CD14-positive monocyte (primary cell): Measurements from ENCODE around the gene RRAD. TPM values are rescaled to one million over a fixed set of nuclear protein-coding genes. Genes with fewer than 3 reads are reported as not detected.

Source experiments
- DNase-seq, 3 donors: peaks; one replicate each; pipeline ENCODE4 v3.0.0-alpha.2; 2011 to 2022
- H2AFZ ChIP-seq: 2 replicates; pipeline ENCODE4 v1.6.0; 2012; ENCODE audit warnings: mild to moderate bottlenecking, low read depth, low read length, inconsistent platforms; ENCODE audit not compliant: insufficient read depth, poor library complexity, severe bottlenecking
- H3K27ac ChIP-seq, 2 donors: 1 replicate in 1 of 2; 2 replicates in 1 of 2; pipeline ENCODE4 v1.5.1; 2012 to 2013; ENCODE audit warnings: low read length in 2 of 2, control low read depth in 1 of 2, inconsistent platforms in 1 of 2, low read depth in 1 of 2, mild to moderate bottlenecking in 1 of 2
- H3K27me3 ChIP-seq, 2 donors: one replicate each; pipeline versions ENCODE4 v1.6.0 to v1.6.1; 2011 to 2013; ENCODE audit warnings: low read length in 2 of 2; ENCODE audit not compliant: control insufficient read depth in 2 of 2, insufficient read depth in 2 of 2
- H3K36me3 ChIP-seq, 2 donors: replicated peaks in 1 of 2; 1 replicate in 1 of 2; 2 replicates in 1 of 2; pipeline versions ENCODE4 v1.5.1 to v1.6.1; 2012 to 2013; ENCODE audit warnings: low read length in 2 of 2, control low read depth in 1 of 2, inconsistent platforms in 1 of 2, mild to moderate bottlenecking in 1 of 2; ENCODE audit not compliant: insufficient read depth in 2 of 2, control insufficient read depth in 1 of 2
- H3K4me1 ChIP-seq, 2 donors: 1 replicate in 1 of 2; 2 replicates in 1 of 2; pipeline versions ENCODE4 v1.5.1 to v1.6.1; 2012 to 2013; ENCODE audit warnings: low read length in 2 of 2, control low read depth in 1 of 2, inconsistent platforms in 1 of 2, mild to moderate bottlenecking in 1 of 2, moderate library complexity in 1 of 2; ENCODE audit not compliant: insufficient read depth in 2 of 2, control insufficient read depth in 1 of 2
- H3K4me2 ChIP-seq: replicated peaks from 2 replicates; pipeline ENCODE3; 2012; ENCODE audit warnings: low read length, moderate library complexity, mild to moderate bottlenecking; ENCODE audit not compliant: poor library complexity, severe bottlenecking; ENCODE audit errors: extremely low read depth
- H3K4me3 ChIP-seq, 3 experiments: fragments of 200-600 bp in 1 of 3; sonication (generic) in 1 of 3; replicated peaks in 1 of 3; 1 replicate in 2 of 3; 2 replicates in 1 of 3; pipeline ENCODE4 v1.5.1; 2011 to 2013; ENCODE audit warnings: low read length in 3 of 3, mild to moderate bottlenecking in 3 of 3, control low read depth in 2 of 3, low read depth in 2 of 3, inconsistent platforms in 1 of 3, moderate library complexity in 1 of 3
- H3K79me2 ChIP-seq: 2 replicates; pipeline ENCODE4 v1.6.0; 2012; ENCODE audit warnings: mild to moderate bottlenecking, control low read depth, inconsistent platforms, low read length, moderate library complexity; ENCODE audit not compliant: insufficient read depth
- H3K9ac ChIP-seq: 2 replicates; pipeline ENCODE4 v1.6.0; 2017; ENCODE audit warnings: low read length, mild to moderate bottlenecking; ENCODE audit not compliant: insufficient read depth, poor library complexity, severe bottlenecking
- H3K9me3 ChIP-seq, 2 donors: replicated peaks in 1 of 2; 1 replicate in 1 of 2; 2 replicates in 1 of 2; pipeline versions ENCODE4 v1.5.1 to v1.6.1; 2012 to 2013; ENCODE audit warnings: low read length in 2 of 2, control low read depth in 1 of 2; ENCODE audit not compliant: control insufficient read depth in 1 of 2, insufficient read depth in 1 of 2
- H4K20me1 ChIP-seq: 2 replicates; pipeline ENCODE4 v1.6.0; 2012; ENCODE audit warnings: mild to moderate bottlenecking, low read length, control low read depth, moderate library complexity; ENCODE audit not compliant: insufficient read depth
- H3K27ac Mint-ChIP-seq, 7 donors: one replicate each; pipeline ENCODE4 v1.8.0; 2020; ENCODE audit warnings: mild to moderate bottlenecking in 7 of 7, mixed read lengths in 7 of 7, moderate library complexity in 6 of 7, inconsistent platforms in 2 of 7
- H3K27me3 Mint-ChIP-seq, 3 donors: one replicate each; pipeline ENCODE4 v1.8.0; 2021 to 2022; ENCODE audit warnings: low read depth in 3 of 3, mild to moderate bottlenecking in 3 of 3, mixed read lengths in 3 of 3, moderate library complexity in 3 of 3, inconsistent platforms in 1 of 3
- H3K36me3 Mint-ChIP-seq, 2 donors: one replicate each; pipeline ENCODE4 v1.8.0; 2020; ENCODE audit warnings: mixed read lengths in 2 of 2, inconsistent platforms in 1 of 2, mild to moderate bottlenecking in 1 of 2
- H3K4me1 Mint-ChIP-seq: one replicate; pipeline ENCODE4 v1.8.0; 2020; ENCODE audit warnings: mild to moderate bottlenecking, mixed read lengths
- H3K4me3 Mint-ChIP-seq, 2 donors: one replicate each; pipeline ENCODE4 v1.8.0; 2020; ENCODE audit warnings: mild to moderate bottlenecking in 2 of 2, mixed read lengths in 2 of 2, moderate library complexity in 1 of 2
- H3K9me3 Mint-ChIP-seq, 7 donors: one replicate each; pipeline ENCODE4 v1.8.0; 2020 to 2022; ENCODE audit warnings: mixed read lengths in 7 of 7, mild to moderate bottlenecking in 6 of 7, moderate library complexity in 6 of 7, inconsistent platforms in 2 of 7
- WGBS: methylation state at CpG from one replicate; pipeline ENCODE4 v1.1.5; 2013; ENCODE audit warnings: missing lambda C conversion rate; ENCODE audit not compliant: insufficient coverage; 5-methylcytosine and 5-hydroxymethylcytosine counted together
- intact Hi-C, 2 donors: fragments of 100-400 bp; cut with micrococcal nuclease; formaldehyde crosslinking; loops; one replicate each; pipeline versions ENCODE4 v1.15.0 to v1.15.1; 2023
- polyA plus RNA-seq, 3 donors: library from polyadenylated mRNA; depleted of rRNA in 1 of 3; unstranded in 2 of 3; stranded (reverse) in 1 of 3; fragments of 300-500 nt in 2 of 3; fragments of >200 nt in 1 of 3; fragmentation: Illumina TruSeq in 2 of 3; gene quantifications; 1 replicate in 2 of 3; 2 replicates in 1 of 3; pipeline ENCODE4 v1.2.3, GENCODE V29; 2012 to 2021
- TF ChIP-seq, protein P1 (sequence below): fragments of 200-600 bp; IDR thresholded peaks from one replicate; pipeline ENCODE4 v1.8.0; 2022; ENCODE audit warnings: antibody characterized with exemption, mild to moderate bottlenecking

Gene RRAD
- polyA plus RNA-seq, 3 donors = 0.42 to 1.9 (median 0.55) TPM

- H3K9me3 ChIP-seq = peaks cover 0 to 10% of the 10 kb centered on the region in 2 donors
- peaks cover 25 to 26% of the 10 kb centered on the region in 2 donors for H3K36me3 Mint-ChIP-seq
- H3K27me3 Mint-ChIP-seq = peaks cover 43 to 50% (median 47%) of the 10 kb centered on the region in 3 donors
- WGBS = 60% methylated on average over 3 of the region's 5 CpGs
- peaks cover 0 to 16% (median 9%) of the 10 kb centered on the region in 7 donors for H3K9me3 Mint-ChIP-seq
- H3K4me1 ChIP-seq = peaks cover 17 to 18% of the 10 kb centered on the region in 2 donors
- H3K27me3 ChIP-seq = peaks cover 27 to 43% of the 10 kb centered on the region in 2 donors
- H3K27ac ChIP-seq = no peak overlapping the region
- peak overlapping the region; percentile 12 to 86 for H3K4me3 Mint-ChIP-seq
- H2AFZ ChIP-seq = no peak overlapping the region
- H4K20me1 ChIP-seq = peaks cover 12% of the 10 kb centered on the region
- no peak overlapping the region for H3K4me2 ChIP-seq
- peaks cover 20 to 22% of the 10 kb centered on the region in 2 donors for H3K36me3 ChIP-seq
- no peaks in the 10 kb centered on the region for H3K79me2 ChIP-seq
- no peak for DNase-seq
- H3K27ac Mint-ChIP-seq = no peak overlapping the region
- TF ChIP-seq, protein P1, sequence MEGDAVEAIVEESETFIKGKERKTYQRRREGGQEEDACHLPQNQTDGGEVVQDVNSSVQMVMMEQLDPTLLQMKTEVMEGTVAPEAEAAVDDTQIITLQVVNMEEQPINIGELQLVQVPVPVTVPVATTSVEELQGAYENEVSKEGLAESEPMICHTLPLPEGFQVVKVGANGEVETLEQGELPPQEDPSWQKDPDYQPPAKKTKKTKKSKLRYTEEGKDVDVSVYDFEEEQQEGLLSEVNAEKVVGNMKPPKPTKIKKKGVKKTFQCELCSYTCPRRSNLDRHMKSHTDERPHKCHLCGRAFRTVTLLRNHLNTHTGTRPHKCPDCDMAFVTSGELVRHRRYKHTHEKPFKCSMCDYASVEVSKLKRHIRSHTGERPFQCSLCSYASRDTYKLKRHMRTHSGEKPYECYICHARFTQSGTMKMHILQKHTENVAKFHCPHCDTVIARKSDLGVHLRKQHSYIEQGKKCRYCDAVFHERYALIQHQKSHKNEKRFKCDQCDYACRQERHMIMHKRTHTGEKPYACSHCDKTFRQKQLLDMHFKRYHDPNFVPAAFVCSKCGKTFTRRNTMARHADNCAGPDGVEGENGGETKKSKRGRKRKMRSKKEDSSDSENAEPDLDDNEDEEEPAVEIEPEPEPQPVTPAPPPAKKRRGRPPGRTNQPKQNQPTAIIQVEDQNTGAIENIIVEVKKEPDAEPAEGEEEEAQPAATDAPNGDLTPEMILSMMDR = no peak
- peaks cover 22% of the 10 kb centered on the region for H3K4me1 Mint-ChIP-seq
- intact Hi-C loops = no loop called here
- no peak overlapping the region for H3K4me3 ChIP-seq
- no peak overlapping the region for H3K9ac ChIP-seq
Observed at GRCh38 chr16:66946974-66947301, 21.6 kb upstream of the RRAD start.

- Mint-ChIP-seq H3K4me3 (peak overlapping the region in 1 of 2 donors; percentile 12), H3K36me3 (peaks cover 29 to 30% of the 10 kb centered on the region in 2 donors), H3K9me3 (peaks cover 0 to 13% (median 9%) of the 10 kb centered on the region in 7 donors), H3K27ac (peak overlapping the region in 2 of 7 donors; percentile 36 to 50), H3K27me3 (peaks cover 39 to 46% (median 43%) of the 10 kb centered on the region in 3 donors), H3K4me1 (peaks cover 22% of the 10 kb centered on the region)
- WGBS = 75% methylated on average over 6 of the region's 7 CpGs
- Histone ChIP-seq H3K4me1 (peaks cover 17 to 18% of the 10 kb centered on the region in 2 donors), H3K79me2 (no peaks in the 10 kb centered on the region), H3K27me3 (peaks cover 25 to 39% of the 10 kb centered on the region in 2 donors), H2AFZ (no peak overlapping the region), H3K9me3 (peaks cover 0 to 10% of the 10 kb centered on the region in 2 donors), H4K20me1 (peaks cover 13% of the 10 kb centered on the region), H3K27ac (no peak overlapping the region), H3K4me2 (no peak overlapping the region), H3K9ac (no peak overlapping the region), H3K4me3 (no peak overlapping the region), H3K36me3 (peaks cover 24 to 26% of the 10 kb centered on the region in 2 donors)
- TF ChIP-seq, protein P1 = no peak
- no peak for DNase-seq
- intact Hi-C loops = no loop called here
Observed at GRCh38 chr16:66946541-66946940, 21.2 kb upstream of the RRAD start.
